ENCODE measurements around the gene SFMBT2.

GRCh38 chr10:7205656-7206055, 205.2 kb downstream of the SFMBT2 start:
- TF ChIP-seq CTCF (conservative IDR thresholded peaks at IDR 0.05; ENCODE audit: low read depth, low read length) (no peak), MAZ (IDR thresholded peaks at IDR 0.05; ENCODE audit: borderline replicate concordance, low read depth, low read length) (no peak), RFX5 (IDR thresholded peaks at IDR 0.05; ENCODE audit: low read depth, low read length) (no peak), POLR2A (IDR thresholded peaks at IDR 0.05; ENCODE audit: low read depth, low read length) (no peak), ELK1 (IDR thresholded peaks at IDR 0.05; ENCODE audit: borderline replicate concordance, low read depth, low read length) (no peak), CEBPB (IDR thresholded peaks at IDR 0.05; ENCODE audit: low read depth, low read length) (no peak), SMC3 (IDR thresholded peaks at IDR 0.05; ENCODE audit: low read depth, low read length) (no peak), USF2 (IDR thresholded peaks at IDR 0.05; ENCODE audit: low read depth, low read length) (no peak), NFE2L2 (IDR thresholded peaks at IDR 0.05; ENCODE audit: low read depth, low read length) (no peak), BHLHE40 (IDR thresholded peaks at IDR 0.05; ENCODE audit: low read depth, low read length) (no peak), RAD21 (IDR thresholded peaks at IDR 0.05; ENCODE audit: low read length) (no peak), MXI1 (IDR thresholded peaks at IDR 0.05; ENCODE audit: borderline replicate concordance, low read depth, low read length) (no peak), MAFK (IDR thresholded peaks at IDR 0.05; ENCODE audit: low read depth, low read length) (no peak), RCOR1 (IDR thresholded peaks at IDR 0.05; ENCODE audit: insufficient replicate concordance, low read length) (no peak)

Measured in IMR-90 (cell line).